CD4-positive, alpha-beta memory T cell (primary cell): ENCODE measurements around the gene CYP17A1. TPM values are rescaled to one million over a fixed set of nuclear protein-coding genes. Genes with fewer than 3 reads are reported as not detected.
"Not testable (repeated sequence)": the region's sequence is repeated elsewhere in the genome, so short reads cannot be mapped to it uniquely, and the experiment has no call there.

ENCODE experiments used
- CTCF ChIA-PET: fragments of 350-600 bp; sonication (Branson Sonifier 250); formaldehyde crosslinking; loops from one replicate; lab custom pipeline; 2021; ENCODE audit warnings: inconsistent platforms; ENCODE audit not compliant: partially characterized antibody; lab: Charles Lee
- POLR2A ChIA-PET: fragments of 350-600 bp; sonication (Branson Sonifier 250); formaldehyde crosslinking; loops from one replicate; lab custom pipeline; 2021; ENCODE audit not compliant: partially characterized antibody; lab: Charles Lee
- DNase-seq, 5 donors: peaks; one replicate each; pipeline versions ENCODE4 v3.0.0 to v3.0.0-alpha.2; 2020 to 2022; ENCODE audit warnings: mixed read lengths in 1 of 5
- H3K27ac ChIP-seq: one replicate; pipeline ENCODE4 v1.7.0; 2013; ENCODE audit warnings: low read depth, low read length
- H3K27me3 ChIP-seq: 2 replicates; pipeline ENCODE4 v1.7.0; 2013; ENCODE audit warnings: mild to moderate bottlenecking, low read length, moderate library complexity; ENCODE audit not compliant: insufficient read depth
- H3K36me3 ChIP-seq: 2 replicates; pipeline ENCODE4 v1.7.0; 2013; ENCODE audit warnings: mild to moderate bottlenecking, low read length, moderate library complexity; ENCODE audit not compliant: insufficient read depth
- H3K4me1 ChIP-seq: 2 replicates; pipeline ENCODE4 v1.7.0; 2013; ENCODE audit warnings: mild to moderate bottlenecking, low read length, moderate library complexity; ENCODE audit not compliant: insufficient read depth
- H3K4me3 ChIP-seq, 2 donors: one replicate each; pipeline ENCODE4 v1.7.0; 2013; ENCODE audit warnings: low read length in 2 of 2, mild to moderate bottlenecking in 1 of 2
- H3K9me3 ChIP-seq, 2 donors: one replicate each; pipeline ENCODE4 v1.7.0; 2013; ENCODE audit warnings: low read length in 2 of 2, control low read depth in 1 of 2; ENCODE audit not compliant: control insufficient read depth in 1 of 2
- H3K27ac Mint-ChIP-seq, 7 donors: one replicate each; pipeline ENCODE4 v1.8.0; 2020 to 2021; ENCODE audit warnings: mixed read lengths in 7 of 7, mild to moderate bottlenecking in 6 of 7, inconsistent platforms in 3 of 7, moderate library complexity in 3 of 7
- H3K27me3 Mint-ChIP-seq, 2 donors: one replicate each; pipeline ENCODE4 v1.8.0; 2020 to 2021; ENCODE audit warnings: mixed read lengths in 2 of 2
- H3K36me3 Mint-ChIP-seq, 2 donors: one replicate each; pipeline ENCODE4 v1.8.0; 2020 to 2021; ENCODE audit warnings: mixed read lengths in 2 of 2, inconsistent platforms in 1 of 2, mild to moderate bottlenecking in 1 of 2
- H3K4me1 Mint-ChIP-seq, 4 donors: one replicate each; pipeline ENCODE4 v1.8.0; 2020 to 2021; ENCODE audit warnings: mixed read lengths in 4 of 4, mild to moderate bottlenecking in 1 of 4
- H3K4me3 Mint-ChIP-seq, 8 donors: one replicate each; pipeline ENCODE4 v1.8.0; 2020 to 2021; ENCODE audit warnings: mixed read lengths in 8 of 8, mild to moderate bottlenecking in 7 of 8, moderate library complexity in 6 of 8, inconsistent platforms in 3 of 8
- H3K9me3 Mint-ChIP-seq, 8 donors: one replicate each; pipeline ENCODE4 v1.8.0; 2020 to 2021; ENCODE audit warnings: mixed read lengths in 8 of 8, mild to moderate bottlenecking in 5 of 8, inconsistent platforms in 3 of 8, moderate library complexity in 1 of 8
- intact Hi-C: fragments of 100-400 bp; cut with micrococcal nuclease; formaldehyde crosslinking; loops from one replicate; pipeline ENCODE4 v1.15.1; 2023
- polyA plus RNA-seq, 2 donors: library from polyadenylated mRNA; unstranded; fragments of 300-500 nt; fragmentation: Illumina TruSeq; gene quantifications; one replicate each; pipeline ENCODE4 v1.2.3, GENCODE V29; 2021
- total RNA-seq, 2 experiments: library from RNA; stranded (reverse); gene quantifications; one replicate each; pipeline ENCODE4 v1.2.3, GENCODE V29; 2021

CYP17A1 gene
- total and polyA plus RNA-seq, 4 experiments from 2014 or later: not detected

DNA sequence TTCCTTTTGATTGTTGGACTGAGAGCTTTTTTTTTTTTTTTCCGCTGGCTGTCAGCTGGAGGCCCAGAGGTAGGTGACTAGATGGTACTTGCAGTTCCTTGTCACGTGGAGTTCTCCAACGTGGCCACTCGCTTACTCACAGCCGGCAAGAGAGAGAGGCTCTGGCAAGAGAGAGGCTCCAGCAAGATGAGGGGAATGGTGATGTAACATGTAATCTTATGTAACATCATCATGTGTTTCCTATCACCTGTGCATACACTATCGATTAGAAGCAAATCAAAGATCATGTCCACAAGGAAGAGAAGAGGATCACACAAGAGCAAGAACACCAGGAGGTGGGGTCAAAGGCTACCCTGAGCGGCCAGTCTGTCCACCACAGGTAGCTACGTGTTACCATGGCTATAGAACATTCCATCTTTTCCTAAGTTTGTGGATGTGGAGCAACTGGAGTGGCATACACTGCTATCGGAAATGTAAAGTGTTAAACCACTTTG is 12.9 kb upstream of the CYP17A1 start:
- Mint-ChIP-seq H3K9me3 (peaks cover 0 to 2% (median 0%) of the 10 kb centered on the region in 8 donors), H3K36me3 (no peaks in the 10 kb centered on the region), H3K4me1 (peaks cover 5 to 10% (median 7%) of the 10 kb centered on the region in 4 donors), H3K27me3 (no peaks in the 10 kb centered on the region), H3K27ac (no peak overlapping the region), H3K4me3 (no peak overlapping the region)
- ChIA-PET CTCF (interaction anchor here (0.7 to 0.9 kb wide), 2 partner anchors 248 to 567 kb away, joined by 3 read pairs; no protein-coding TSS in a partner anchor), POLR2A (no interaction called here)
- Histone ChIP-seq H3K9me3 (no peaks in the 10 kb centered on the region), H3K36me3 (no peaks in the 10 kb centered on the region), H3K27me3 (no peaks in the 10 kb centered on the region), H3K27ac (no peak overlapping the region), H3K4me1 (peaks cover 2% of the 10 kb centered on the region), H3K4me3 (no peak overlapping the region)
- no peak for DNase-seq
- intact Hi-C loops: no loop called here

DNA sequence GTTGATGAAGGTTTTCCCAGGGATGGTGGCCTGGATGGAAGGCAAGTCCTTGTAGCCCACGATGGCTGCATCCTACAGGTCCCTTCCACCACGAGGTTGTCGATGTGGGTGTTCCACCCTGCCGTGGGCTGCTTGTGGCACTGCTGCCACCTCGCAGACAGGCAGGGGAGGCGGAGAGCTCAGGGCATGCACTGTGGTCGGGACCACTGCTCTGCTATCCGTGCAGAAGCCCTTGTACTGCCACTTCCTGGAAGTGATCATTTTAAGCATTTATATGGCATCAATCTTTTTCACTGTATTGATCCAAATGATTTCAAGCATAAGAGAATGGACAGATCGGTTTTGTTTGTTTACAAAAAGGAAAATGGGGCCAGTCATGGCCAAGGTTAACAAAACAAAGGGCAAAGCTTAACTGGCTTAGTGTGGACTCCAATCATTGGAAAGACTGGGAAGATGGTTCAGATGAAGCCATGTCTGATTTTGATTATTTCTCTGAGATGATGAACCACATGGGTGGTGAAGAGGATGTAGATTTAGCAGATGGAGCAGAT is 8.2 kb upstream of the CYP17A1 start:
- no peaks in the 10 kb centered on the region for H3K27me3 ChIP-seq
- ChIA-PET CTCF (interaction anchor here (1.6 kb wide), 1 partner anchor 8 kb away, joined by 7 read pairs; the partner anchor contains the start of gene CYP17A1), POLR2A (no interaction called here)
- H3K4me3 Mint-ChIP-seq: no peak overlapping the region
- intact Hi-C loops: no loop called here
- no peaks in the 10 kb centered on the region for H3K36me3 Mint-ChIP-seq
- no peak overlapping the region for H3K27ac ChIP-seq
- H3K27me3 Mint-ChIP-seq: peaks cover 6 to 10% of the 10 kb centered on the region in 2 donors
- no peaks in the 10 kb centered on the region for H3K36me3 ChIP-seq
- no peak overlapping the region for H3K27ac Mint-ChIP-seq
- peaks cover 0 to 6% (median 2%) of the 10 kb centered on the region in 8 donors for H3K9me3 Mint-ChIP-seq
- H3K4me1 Mint-ChIP-seq: no peaks in the 10 kb centered on the region
- H3K9me3 ChIP-seq: no peaks in the 10 kb centered on the region
- no peak overlapping the region for H3K4me3 ChIP-seq
- H3K4me1 ChIP-seq: no peaks in the 10 kb centered on the region
- DNase-seq: no peak

DNA sequence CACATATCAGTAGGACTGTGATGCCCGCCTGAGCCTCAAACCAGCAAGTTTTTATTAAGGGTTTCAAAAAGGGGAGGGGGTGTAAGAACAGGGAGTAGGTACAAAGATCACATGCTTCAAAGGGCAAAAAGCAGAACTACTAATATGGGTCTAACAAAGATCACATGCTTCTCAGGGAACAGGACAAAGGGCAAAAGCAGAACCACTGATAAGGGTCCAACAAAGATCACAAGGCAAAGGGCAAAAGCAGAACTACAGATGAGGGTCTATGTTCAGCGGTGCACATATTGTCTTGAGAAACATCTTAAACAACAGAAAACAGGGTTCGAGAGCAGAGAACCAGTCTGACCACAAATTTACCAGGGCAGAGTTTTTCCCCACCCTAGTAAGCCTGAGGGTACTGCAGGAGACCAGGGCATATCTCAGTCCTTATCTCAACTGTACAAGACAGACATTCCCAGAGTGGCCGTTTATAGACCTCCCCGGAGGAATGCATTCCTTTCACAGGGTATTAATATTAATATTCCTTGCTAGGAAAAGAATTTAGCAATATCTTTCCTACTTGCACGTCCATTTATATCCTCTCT is 7.1 kb upstream of the CYP17A1 start:
- POLR2A ChIA-PET, H3K27me3 ChIP-seq, H3K4me1 Mint-ChIP-seq, H3K27me3 Mint-ChIP-seq, H3K27ac Mint-ChIP-seq, DNase-seq, H3K9me3 Mint-ChIP-seq, H3K4me3 Mint-ChIP-seq, H3K36me3 ChIP-seq, H3K4me3 ChIP-seq, CTCF ChIA-PET, intact Hi-C loops, H3K4me1 ChIP-seq, H3K27ac ChIP-seq, H3K36me3 Mint-ChIP-seq, H3K9me3 ChIP-seq: not testable (repeated sequence)

- not testable (repeated sequence) for H3K27me3 Mint-ChIP-seq
These were observed 5.9 kb upstream of the CYP17A1 start for GRCh38 chr10:102843139-102843538.

GRCh38 chr10:102841827-102842345 is 4.7 kb upstream of the CYP17A1 start:
- peaks cover 0 to 27% (median 18%) of the 10 kb centered on the region in 8 donors for H3K9me3 Mint-ChIP-seq
- DNase-seq: no peak
- peaks cover 9 to 15% of the 10 kb centered on the region in 2 donors for H3K27me3 Mint-ChIP-seq
- no peak overlapping the region for H3K27ac ChIP-seq
- H3K27ac Mint-ChIP-seq: no peak overlapping the region
- H3K4me1 Mint-ChIP-seq: no peaks in the 10 kb centered on the region
- no peak overlapping the region for H3K4me3 ChIP-seq
- no peak overlapping the region for H3K4me3 Mint-ChIP-seq
- ChIA-PET CTCF (no interaction called here), POLR2A (no interaction called here)
- intact Hi-C loops: no loop called here
- H3K4me1 ChIP-seq: no peaks in the 10 kb centered on the region
- H3K27me3 ChIP-seq: no peaks in the 10 kb centered on the region
- H3K36me3 Mint-ChIP-seq: peaks cover 0 to 8% of the 10 kb centered on the region in 2 donors
- H3K36me3 ChIP-seq: no peaks in the 10 kb centered on the region
- no peaks in the 10 kb centered on the region for H3K9me3 ChIP-seq

More at GRCh38 chr10:102843139-102843538, 5.9 kb upstream of the CYP17A1 start:
- H3K36me3 Mint-ChIP-seq, H3K4me3 ChIP-seq, DNase-seq, H3K4me1 Mint-ChIP-seq, H3K36me3 ChIP-seq, POLR2A ChIA-PET, CTCF ChIA-PET, H3K4me1 ChIP-seq, H3K27ac Mint-ChIP-seq, H3K9me3 ChIP-seq, H3K27ac ChIP-seq, intact Hi-C loops, H3K4me3 Mint-ChIP-seq, H3K27me3 ChIP-seq: not testable (repeated sequence)
- peaks cover 0 to 17% (median 10%) of the 10 kb centered on the region in 8 donors for H3K9me3 Mint-ChIP-seq

DNA sequence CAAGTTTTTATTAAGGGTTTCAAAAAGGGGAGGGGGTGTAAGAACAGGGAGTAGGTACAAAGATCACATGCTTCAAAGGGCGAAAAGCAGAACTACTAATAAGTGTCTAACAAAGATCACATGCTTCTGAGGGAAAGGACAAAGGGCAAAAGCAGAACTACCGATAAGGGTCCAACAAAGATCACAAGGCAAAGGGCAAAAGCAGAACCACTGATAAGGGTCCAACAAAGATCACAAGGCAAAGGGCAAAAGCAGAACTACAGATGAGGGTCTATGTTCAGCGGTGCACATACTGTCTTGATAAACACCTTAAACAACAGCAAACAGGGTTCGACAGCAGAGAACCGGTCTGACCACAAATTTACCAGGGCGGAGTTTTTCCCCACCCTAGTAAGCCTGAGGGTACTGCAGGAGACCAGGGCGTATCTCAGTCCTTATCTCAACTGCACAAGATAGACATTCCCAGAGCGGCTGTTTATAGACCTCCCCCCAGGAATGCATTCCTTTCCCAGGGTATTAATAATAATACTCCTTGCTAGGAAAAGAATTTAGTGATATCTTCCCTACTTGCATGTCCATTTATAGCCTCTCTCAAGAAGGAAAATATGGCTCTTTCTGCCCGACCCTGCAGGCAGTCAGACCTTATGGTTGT is 1.2 kb upstream of the CYP17A1 start:
- H3K9me3 Mint-ChIP-seq: peaks cover 0 to 27% (median 15%) of the 10 kb centered on the region in 8 donors
- POLR2A ChIA-PET, intact Hi-C loops, H3K9me3 ChIP-seq, H3K4me3 Mint-ChIP-seq, H3K36me3 Mint-ChIP-seq, H3K27ac ChIP-seq, DNase-seq, H3K36me3 ChIP-seq, H3K4me3 ChIP-seq, H3K27ac Mint-ChIP-seq, H3K27me3 ChIP-seq, H3K4me1 Mint-ChIP-seq, H3K4me1 ChIP-seq: not testable (repeated sequence)
- CTCF ChIA-PET: interaction anchor here (3.3 to 3.5 kb wide), 2 partner anchors 406 to 647 kb away, joined by 10 to 32 read pairs; partner anchors contain the start of gene RPEL1
- H3K27me3 Mint-ChIP-seq: peaks cover 9 to 22% of the 10 kb centered on the region in 2 donors

DNA sequence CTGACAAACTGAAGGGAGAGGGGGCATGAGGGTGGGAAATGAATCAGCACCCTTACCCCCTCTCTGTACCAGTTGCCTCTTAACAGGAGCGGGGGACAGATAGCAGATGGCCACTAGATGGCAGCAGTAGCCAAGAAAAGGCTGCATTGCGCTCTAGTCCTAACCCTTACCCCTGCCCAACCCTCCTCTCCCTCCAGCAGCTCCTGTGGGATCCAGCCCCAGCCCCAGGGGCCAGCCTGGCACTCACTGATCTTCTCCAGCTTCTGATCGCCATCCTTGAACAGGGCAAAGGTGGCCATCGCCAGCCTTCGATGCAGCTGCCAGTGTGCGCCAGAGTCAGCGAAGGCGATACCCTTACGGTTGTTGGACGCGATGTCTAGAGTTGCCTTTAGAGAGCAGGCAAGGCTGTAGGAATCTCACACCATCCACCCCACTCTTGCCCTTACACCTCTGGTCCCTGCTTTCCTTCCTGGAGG is 2.2 kb downstream of the CYP17A1 start:
- Mint-ChIP-seq H3K27ac (no peak overlapping the region), H3K4me3 (no peak overlapping the region), H3K36me3 (peaks cover 0 to 8% of the 10 kb centered on the region in 2 donors), H3K9me3 (peaks cover 0 to 25% (median 15%) of the 10 kb centered on the region in 8 donors), H3K4me1 (peaks cover 0 to 1% (median 0%) of the 10 kb centered on the region in 4 donors), H3K27me3 (peaks cover 3 to 12% of the 10 kb centered on the region in 2 donors)
- peak; percentile 63 to 70 (median 66) for DNase-seq
- no peaks in the 10 kb centered on the region for H3K36me3 ChIP-seq
- no peaks in the 10 kb centered on the region for H3K4me1 ChIP-seq
- no peaks in the 10 kb centered on the region for H3K27me3 ChIP-seq
- H3K9me3 ChIP-seq: no peaks in the 10 kb centered on the region
- intact Hi-C loops: loop anchor here (1.0 kb wide), 3 partner anchors 66 to 409 kb away; no protein-coding TSS in a partner anchor
- ChIA-PET CTCF (interaction anchor here (0.5 to 4.2 kb wide), 12 partner anchors 61 to 657 kb away, joined by 3 to 32 read pairs (median 10); partner anchors contain the start of genes CNNM2 and RPEL1), POLR2A (no interaction called here)
- H3K4me3 ChIP-seq: no peak overlapping the region
- H3K27ac ChIP-seq: no peak overlapping the region
